ENCODE measurements around the gene SPATA3.
"Not testable (repeated sequence)": the region's sequence is repeated elsewhere in the genome, so short reads cannot be mapped to it uniquely, and the experiment has no call there.

DNA sequence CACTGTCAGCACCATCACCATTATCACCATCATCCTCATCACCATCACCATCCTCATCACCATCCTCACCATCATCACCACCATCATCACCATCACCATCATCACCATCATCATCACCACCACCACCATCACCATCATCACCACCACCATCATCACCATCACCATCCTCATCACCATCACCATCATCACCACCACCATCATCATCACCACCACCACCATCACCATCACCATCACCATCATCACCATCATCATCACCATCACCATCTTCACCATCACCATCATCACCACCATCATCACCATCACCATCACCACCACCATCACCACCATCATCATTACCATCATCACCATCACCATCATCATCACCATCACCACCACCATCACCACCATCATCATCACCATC is 9.0 kb downstream of the SPATA3 start:
- TF ChIP-seq, protein P1, sequence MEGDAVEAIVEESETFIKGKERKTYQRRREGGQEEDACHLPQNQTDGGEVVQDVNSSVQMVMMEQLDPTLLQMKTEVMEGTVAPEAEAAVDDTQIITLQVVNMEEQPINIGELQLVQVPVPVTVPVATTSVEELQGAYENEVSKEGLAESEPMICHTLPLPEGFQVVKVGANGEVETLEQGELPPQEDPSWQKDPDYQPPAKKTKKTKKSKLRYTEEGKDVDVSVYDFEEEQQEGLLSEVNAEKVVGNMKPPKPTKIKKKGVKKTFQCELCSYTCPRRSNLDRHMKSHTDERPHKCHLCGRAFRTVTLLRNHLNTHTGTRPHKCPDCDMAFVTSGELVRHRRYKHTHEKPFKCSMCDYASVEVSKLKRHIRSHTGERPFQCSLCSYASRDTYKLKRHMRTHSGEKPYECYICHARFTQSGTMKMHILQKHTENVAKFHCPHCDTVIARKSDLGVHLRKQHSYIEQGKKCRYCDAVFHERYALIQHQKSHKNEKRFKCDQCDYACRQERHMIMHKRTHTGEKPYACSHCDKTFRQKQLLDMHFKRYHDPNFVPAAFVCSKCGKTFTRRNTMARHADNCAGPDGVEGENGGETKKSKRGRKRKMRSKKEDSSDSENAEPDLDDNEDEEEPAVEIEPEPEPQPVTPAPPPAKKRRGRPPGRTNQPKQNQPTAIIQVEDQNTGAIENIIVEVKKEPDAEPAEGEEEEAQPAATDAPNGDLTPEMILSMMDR (IDR thresholded peaks at IDR 0.05) = not testable (repeated sequence)
- TF ChIP-seq POLR2A (IDR thresholded peaks at IDR 0.05; ENCODE audit: low read length); NR3C1 (IDR thresholded peaks at IDR 0.05): not testable (repeated sequence)
